H9 (cell line): Measurements from ENCODE around the gene MED20. TPM values are rescaled to one million over a fixed set of nuclear protein-coding genes. Genes with fewer than 3 reads are reported as not detected.

Source experiments
- DNase-seq: peaks from one replicate; pipeline ENCODE4 v3.0.0-alpha.2; 2017
- H2AFZ ChIP-seq: one replicate; pipeline ENCODE4 v1.6.1; 2013; ENCODE audit warnings: mild to moderate bottlenecking, low read length, control low read depth, moderate library complexity
- H2AK5ac ChIP-seq: 2 replicates; pipeline ENCODE4 v1.6.1; 2013; ENCODE audit warnings: low read length, control low read depth, mixed read lengths; ENCODE audit not compliant: insufficient read length
- H2BK120ac ChIP-seq: one replicate; pipeline ENCODE4 v1.6.1; 2013; ENCODE audit warnings: low read depth, mild to moderate bottlenecking, low read length, control low read depth, inconsistent platforms; ENCODE audit not compliant: poor library complexity, severe bottlenecking
- H2BK12ac ChIP-seq: 2 replicates; pipeline ENCODE4 v1.6.1; 2013; ENCODE audit warnings: low read length, control low read depth, mixed read lengths, low read depth; ENCODE audit not compliant: insufficient read length
- H2BK15ac ChIP-seq: 2 replicates; pipeline ENCODE4 v1.6.1; 2013; ENCODE audit warnings: low read depth, low read length, control low read depth
- H2BK20ac ChIP-seq: one replicate; pipeline ENCODE4 v1.6.1; 2013; ENCODE audit warnings: low read depth, mild to moderate bottlenecking, low read length, control low read depth, inconsistent platforms; ENCODE audit not compliant: poor library complexity, severe bottlenecking
- H2BK5ac ChIP-seq: 2 replicates; pipeline ENCODE4 v1.6.1; 2013; ENCODE audit warnings: low read length, control low read depth, mixed read lengths; ENCODE audit not compliant: insufficient read length
- H3K14ac ChIP-seq: 2 replicates; pipeline ENCODE4 v1.6.1; 2013; ENCODE audit warnings: low read length, control low read depth; ENCODE audit not compliant: insufficient read depth
- H3K18ac ChIP-seq: 2 replicates; pipeline ENCODE4 v1.6.1; 2013; ENCODE audit warnings: low read depth, mild to moderate bottlenecking, mixed read lengths, low read length, control low read depth; ENCODE audit not compliant: insufficient read length
- H3K23ac ChIP-seq: 2 replicates; pipeline ENCODE4 v1.6.1; 2013; ENCODE audit warnings: low read length, control low read depth, mixed read lengths, low read depth; ENCODE audit not compliant: insufficient read length
- H3K23me2 ChIP-seq: 2 replicates; pipeline ENCODE4 v1.6.1; 2013; ENCODE audit warnings: low read depth, mild to moderate bottlenecking, mixed read lengths, low read length, control low read depth; ENCODE audit not compliant: insufficient read length, poor library complexity, severe bottlenecking
- H3K27ac ChIP-seq: 2 replicates; pipeline ENCODE4 v1.5.1; 2013; ENCODE audit warnings: low read length, control low read depth, mixed read lengths, low read depth; ENCODE audit not compliant: insufficient read length
- H3K27me3 ChIP-seq: 2 replicates; pipeline ENCODE4 v1.6.1; 2013; ENCODE audit warnings: low read length, control low read depth, inconsistent platforms; ENCODE audit not compliant: insufficient read depth
- H3K4ac ChIP-seq: 2 replicates; pipeline ENCODE4 v1.6.1; 2013; ENCODE audit warnings: low read depth, mild to moderate bottlenecking, control low read depth, inconsistent platforms, low read length, moderate library complexity
- H3K4me1 ChIP-seq: 2 replicates; pipeline ENCODE4 v1.6.1; 2013; ENCODE audit warnings: low read length, control low read depth, inconsistent platforms; ENCODE audit not compliant: insufficient read depth
- H3K4me2 ChIP-seq: 2 replicates; pipeline ENCODE4 v1.6.1; 2013; ENCODE audit warnings: low read length, control low read depth, mixed read lengths; ENCODE audit not compliant: insufficient read length, insufficient read depth
- H3K56ac ChIP-seq: 2 replicates; pipeline ENCODE4 v1.6.1; 2013; ENCODE audit warnings: low read depth, mild to moderate bottlenecking, mixed read lengths, low read length, control low read depth; ENCODE audit not compliant: insufficient read length
- H3K79me1 ChIP-seq: 2 replicates; pipeline ENCODE4 v1.6.1; 2013; ENCODE audit warnings: low read depth, mild to moderate bottlenecking, moderate library complexity, low read length, control low read depth, inconsistent platforms; ENCODE audit not compliant: insufficient read depth, poor library complexity, severe bottlenecking
- H3K79me2 ChIP-seq: 2 replicates; pipeline ENCODE4 v1.6.1; 2013; ENCODE audit warnings: low read length, control low read depth, inconsistent platforms; ENCODE audit not compliant: insufficient read depth
- H3K9ac ChIP-seq: 2 replicates; pipeline ENCODE4 v1.6.1; 2013; ENCODE audit warnings: low read length, control low read depth, mixed read lengths; ENCODE audit not compliant: insufficient read length; ENCODE audit errors: extremely low read depth
- H3K9me3 ChIP-seq: one replicate; pipeline ENCODE4 v1.6.1; 2013; ENCODE audit warnings: low read depth, low read length, inconsistent platforms; ENCODE audit not compliant: control insufficient read depth
- H3T11ph ChIP-seq: one replicate; pipeline ENCODE4 v1.6.1; 2013; ENCODE audit warnings: mild to moderate bottlenecking, low read length, control low read depth, inconsistent platforms
- H4K20me1 ChIP-seq: one replicate; pipeline ENCODE4 v1.6.1; 2013; ENCODE audit not compliant: control insufficient read depth, insufficient read length, insufficient read depth
- H4K5ac ChIP-seq: 2 replicates; pipeline ENCODE4 v1.6.1; 2013; ENCODE audit warnings: low read depth, mild to moderate bottlenecking, mixed read lengths, low read length, control low read depth; ENCODE audit not compliant: insufficient read length
- H4K8ac ChIP-seq: replicated peaks from 2 replicates; pipeline ENCODE4 v1.6.1; 2013; ENCODE audit warnings: low read length, control low read depth, mixed read lengths, low read depth; ENCODE audit not compliant: insufficient read length
- H4K91ac ChIP-seq: 2 replicates; pipeline ENCODE4 v1.6.1; 2013; ENCODE audit warnings: low read depth, mild to moderate bottlenecking, moderate library complexity, mixed read lengths, low read length, control low read depth; ENCODE audit not compliant: insufficient read length
- H3K27ac Mint-ChIP-seq, 3 experiments: 2 replicates in 2 of 3; 3 replicates in 1 of 3; pipeline ENCODE4 v1.8.0; 2020 to 2021; ENCODE audit warnings: mixed read lengths in 3 of 3, mild to moderate bottlenecking in 1 of 3, moderate library complexity in 1 of 3
- H3K27me3 Mint-ChIP-seq: 2 replicates; pipeline ENCODE4 v1.8.0; 2021; ENCODE audit warnings: low read depth, mild to moderate bottlenecking, moderate library complexity, mixed read lengths
- H3K36me3 Mint-ChIP-seq, 3 experiments: 2 replicates in 2 of 3; 3 replicates in 1 of 3; pipeline ENCODE4 v1.8.0; 2020 to 2021; ENCODE audit warnings: low read depth in 3 of 3, mixed read lengths in 3 of 3; ENCODE audit not compliant: insufficient read depth in 1 of 3
- H3K4me1 Mint-ChIP-seq, 2 experiments: 2 replicates each; pipeline ENCODE4 v1.8.0; 2020; ENCODE audit warnings: mixed read lengths in 2 of 2
- H3K4me3 Mint-ChIP-seq, 2 experiments: 2 replicates in 1 of 2; 3 replicates in 1 of 2; pipeline ENCODE4 v1.8.0; 2020 to 2021; ENCODE audit warnings: mild to moderate bottlenecking in 2 of 2, mixed read lengths in 2 of 2, moderate library complexity in 1 of 2
- H3K9me3 Mint-ChIP-seq, 2 experiments: 2 replicates in 1 of 2; 3 replicates in 1 of 2; pipeline ENCODE4 v1.8.0; 2020; ENCODE audit warnings: mild to moderate bottlenecking in 2 of 2, mixed read lengths in 2 of 2, moderate library complexity in 1 of 2
- CTCF ChIP-seq: fragments of 200-600 bp; sonication (generic); conservative IDR thresholded peaks from 3 replicates; pipeline ENCODE4 v1.8.0; 2021; ENCODE audit warnings: antibody characterized with exemption, mild to moderate bottlenecking
- WGBS: extraction: QIAGEN DNeasy Blood & Tissue Kit; methylation state at CpG from one replicate; pipeline ENCODE4 v1.1.7; 2013; ENCODE audit warnings: missing lambda C conversion rate, low lambda C conversion rate, mixed read lengths; ENCODE audit not compliant: insufficient read length; ENCODE audit errors: extremely low coverage; 5-methylcytosine and 5-hydroxymethylcytosine counted together
- total RNA-seq: library from RNA; stranded (reverse); gene quantifications from 2 replicates; pipeline ENCODE4 v1.2.1, GENCODE V29; 2021

MED20 gene
- total RNA-seq, 1 experiment from 2014 or later: 28.9 TPM

GRCh38 chr6:41914343-41914742 is 6.6 kb downstream of the MED20 start:
- Mint-ChIP-seq H3K9me3 (no peaks in the 10 kb centered on the region), H3K27ac (peak overlapping the region in 1 of 3 experiments; percentile 56; a peak in 1 of 7 replicates), H3K4me1 (no peaks in the 10 kb centered on the region), H3K27me3 (no peaks in the 10 kb centered on the region), H3K4me3 (no peak overlapping the region), H3K36me3 (peaks cover 15 to 47% (median 30%) of the 10 kb centered on the region in 3 experiments)
- Histone ChIP-seq H3K27ac (no peak overlapping the region), H2AFZ (no peak overlapping the region), H3K27me3 (no peaks in the 10 kb centered on the region), H2BK15ac (no peak overlapping the region), H3K79me1 (peaks cover 2% of the 10 kb centered on the region), H3K14ac (no peak overlapping the region), H3T11ph (no peak overlapping the region), H3K79me2 (no peaks in the 10 kb centered on the region; the same call in 1 of the 2 replicates), H2BK12ac (no peak overlapping the region), H4K8ac (no peak overlapping the region), H3K56ac (no peak overlapping the region), H4K5ac (no peak overlapping the region), H2BK20ac (no peak overlapping the region), H3K23me2 (no peaks in the 10 kb centered on the region), H2BK5ac (no peak overlapping the region), H3K4me2 (no peak overlapping the region), H3K4me1 (no peaks in the 10 kb centered on the region), H4K20me1 (no peaks in the 10 kb centered on the region), H3K4ac (no peak overlapping the region), H3K23ac (no peak overlapping the region), H2AK5ac (no peak overlapping the region), H3K9me3 (no peaks in the 10 kb centered on the region), H3K18ac (no peak overlapping the region), H2BK120ac (no peak overlapping the region), H3K9ac (no peak overlapping the region), H4K91ac (no peak overlapping the region)
- DNase-seq: no peak
- TF ChIP-seq CTCF: no peak
- WGBS: no CpG with 5 or more reads among the region's 2 CpGs
